GM21360 (cell line): ENCODE data around the gene NTNG2.
"Not testable (repeated sequence)": the region's sequence is repeated elsewhere in the genome, so short reads cannot be mapped to it uniquely, and the experiment has no call there.

Experiments used
- ATAC-seq: cut with Tn5 transposase; IDR thresholded peaks from one replicate; pipeline ENCODE4 v1.9.1; 2021; ENCODE audit warnings: mild to moderate bottlenecking, moderate library complexity; ENCODE audit not compliant: unreplicated experiment

NTNG2 gene

GRCh38 chr9:132247942-132248341 is 86.1 kb downstream of the NTNG2 start:
- ATAC-seq: no peak

DNA sequence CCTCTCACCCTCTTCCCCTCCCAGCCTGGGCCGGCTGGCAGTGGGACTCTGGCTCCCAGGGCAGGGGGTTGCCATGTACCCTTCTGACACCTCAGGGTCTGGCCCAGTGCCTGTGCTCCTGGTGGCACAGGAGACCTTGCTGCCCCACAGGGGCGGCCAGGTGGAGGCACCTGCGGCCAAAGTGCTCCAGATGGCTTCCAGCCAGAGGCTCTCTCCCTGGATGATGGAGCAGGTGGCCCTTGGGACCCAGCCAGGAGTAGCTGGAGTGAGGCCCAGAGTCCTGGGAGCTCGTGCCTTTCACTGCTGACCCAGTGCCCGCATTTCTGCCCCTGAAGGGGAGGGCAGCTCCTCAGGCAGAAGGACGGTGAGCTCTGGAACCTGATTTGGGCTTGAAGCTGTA is 87.3 kb downstream of the NTNG2 start:
- ATAC-seq: no peak

DNA sequence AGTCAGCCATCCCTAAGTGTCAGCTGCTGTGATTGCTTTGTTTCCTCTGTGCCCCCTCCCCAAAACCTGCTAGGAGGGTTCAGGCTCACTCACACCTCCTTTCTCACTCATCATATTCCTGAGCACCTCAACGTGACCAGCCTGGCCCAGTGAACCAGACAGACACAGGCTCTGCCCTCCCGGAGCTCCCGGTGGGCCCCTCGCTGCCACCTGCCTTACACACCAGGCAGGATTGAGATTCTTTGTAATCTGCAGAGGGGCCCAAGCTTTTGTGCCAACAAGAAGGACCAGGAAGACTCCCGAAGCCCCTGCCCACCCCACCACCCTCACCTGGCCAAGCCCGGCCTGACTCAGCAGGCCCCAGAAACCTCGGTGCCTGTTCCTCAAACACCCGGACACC is 87.8 kb downstream of the NTNG2 start:
- ATAC-seq: no peak

DNA sequence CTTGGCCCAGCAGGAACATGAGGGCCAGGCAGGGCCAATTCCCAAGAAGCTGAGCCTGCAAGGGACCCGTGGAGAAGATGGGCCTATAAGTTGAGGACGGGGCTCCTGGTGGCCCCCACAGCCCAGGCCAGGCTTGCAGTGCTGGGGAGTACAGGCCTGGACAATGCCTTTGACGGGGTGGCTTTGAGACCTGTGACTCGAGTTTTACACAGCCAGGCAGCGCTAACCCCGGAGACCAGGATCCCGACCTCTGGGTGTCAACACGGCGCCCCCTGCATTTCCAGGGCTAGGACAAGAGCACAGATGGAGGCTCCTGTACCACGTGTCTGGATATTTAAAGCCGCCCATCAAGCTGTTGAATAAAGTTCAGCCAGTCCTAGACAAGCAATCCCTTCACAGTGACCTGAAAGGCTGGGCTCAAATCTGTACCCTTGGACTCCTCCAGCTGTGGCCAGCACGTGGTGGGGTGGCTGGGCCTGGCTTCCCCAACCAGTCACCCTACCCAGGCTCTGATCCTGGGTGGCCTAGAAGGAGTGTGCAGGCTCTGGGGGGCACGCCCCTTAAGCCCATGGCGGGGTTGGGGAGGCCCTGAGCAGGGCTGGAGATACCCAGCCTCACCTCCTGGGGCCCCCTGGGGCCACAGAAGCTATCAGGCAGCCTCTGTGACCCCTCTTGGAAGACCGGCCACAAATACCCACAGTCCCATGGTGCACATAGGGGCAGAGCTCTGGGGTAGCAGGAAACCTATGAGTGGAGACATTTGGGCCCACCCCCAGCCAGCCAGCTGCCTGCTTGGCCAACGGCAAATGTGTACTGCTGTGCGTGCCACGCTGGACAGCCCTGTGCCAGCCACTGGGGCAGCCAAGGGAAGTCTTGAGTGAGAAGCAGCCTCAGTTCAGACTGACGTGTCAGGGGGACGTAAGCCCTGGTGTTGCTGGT is 88.7 kb downstream of the NTNG2 start:
- no peak for ATAC-seq

- no peak for ATAC-seq
Observed at GRCh38 chr9:132260846-132261245, 99.0 kb downstream of the NTNG2 start.

- ATAC-seq: no peak
Observed at GRCh38 chr9:132266017-132266416, 104.2 kb downstream of the NTNG2 start.

- ATAC-seq: no peak
Observed at GRCh38 chr9:132267660-132268059, 105.8 kb downstream of the NTNG2 start.

- no peak for ATAC-seq
Observed at GRCh38 chr9:132268725-132269352, 107.0 kb downstream of the NTNG2 start.

DNA sequence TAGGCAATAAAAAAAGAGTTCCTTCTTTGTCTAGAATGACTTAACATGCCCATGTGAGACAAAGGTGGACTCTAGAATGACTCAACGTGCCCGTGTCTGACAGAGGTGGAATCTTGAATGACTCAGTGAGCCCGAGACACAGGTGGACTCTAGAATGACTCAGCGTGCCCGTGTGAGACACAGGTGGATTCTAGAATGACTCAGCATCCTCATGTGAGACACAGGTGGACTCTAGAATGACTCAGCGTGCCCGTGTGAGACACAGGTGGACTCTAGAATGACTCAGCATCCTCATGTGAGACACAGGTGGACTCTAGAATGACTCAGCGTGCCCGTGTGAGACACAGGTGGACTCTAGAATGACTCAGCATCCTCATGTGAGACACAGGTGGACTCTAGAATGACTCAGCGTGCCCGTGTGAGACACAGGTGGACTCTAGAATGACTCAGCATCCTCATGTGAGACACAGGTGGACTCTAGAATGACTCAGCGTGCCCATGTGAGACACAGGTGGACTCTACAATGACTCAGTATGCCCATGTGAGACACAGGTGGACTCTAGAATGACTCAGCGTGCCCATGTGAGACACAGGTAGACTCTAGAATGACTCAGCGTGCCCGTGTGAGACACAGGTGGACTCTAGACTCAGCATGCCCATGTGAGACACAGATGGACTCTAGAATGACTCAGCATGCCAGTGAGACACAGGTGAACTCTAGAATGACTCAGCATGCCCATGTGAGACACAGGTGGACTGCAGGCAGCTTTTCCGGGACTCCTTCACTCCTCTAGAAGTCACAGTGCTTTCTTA is 108.1 kb downstream of the NTNG2 start:
- not testable (repeated sequence) for ATAC-seq

DNA sequence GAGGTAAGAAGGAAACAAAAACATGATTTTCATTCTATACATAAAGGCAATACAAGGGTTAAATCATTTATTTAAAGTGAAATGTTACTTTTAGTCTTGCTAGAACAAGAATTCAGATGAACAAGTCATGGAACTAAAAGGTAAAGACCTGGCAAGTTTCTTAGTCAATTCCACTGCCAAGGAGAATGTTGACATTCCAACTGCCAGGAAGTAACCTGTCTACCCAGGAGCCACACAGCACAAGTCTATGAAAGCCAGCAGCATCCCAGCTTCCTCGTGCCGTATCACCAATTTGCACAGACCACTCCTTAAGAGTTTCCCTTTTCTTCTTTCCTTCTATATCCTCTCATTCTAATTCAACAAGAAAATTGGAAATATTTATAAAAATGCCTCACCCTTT is 113.0 kb downstream of the NTNG2 start:
- no peak for ATAC-seq

DNA sequence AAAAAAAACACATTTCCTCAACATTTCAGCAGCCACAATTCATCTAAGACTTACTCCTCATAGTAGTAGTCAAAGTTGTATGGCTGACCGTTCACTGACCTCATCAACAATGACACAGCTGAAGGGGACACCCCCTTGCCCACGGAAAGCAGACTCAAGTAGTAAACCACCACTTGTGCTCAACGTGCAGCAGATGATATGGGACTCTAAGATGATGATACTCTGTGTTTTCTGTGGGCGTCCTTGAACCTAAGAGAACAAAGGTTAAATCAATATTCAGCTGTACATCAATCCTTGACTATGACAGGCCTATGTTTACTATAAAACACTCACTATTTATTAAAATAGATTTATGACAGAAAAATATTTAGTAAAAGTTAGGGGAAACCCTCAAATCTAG is 121.3 kb downstream of the NTNG2 start:
- ATAC-seq: no peak

DNA sequence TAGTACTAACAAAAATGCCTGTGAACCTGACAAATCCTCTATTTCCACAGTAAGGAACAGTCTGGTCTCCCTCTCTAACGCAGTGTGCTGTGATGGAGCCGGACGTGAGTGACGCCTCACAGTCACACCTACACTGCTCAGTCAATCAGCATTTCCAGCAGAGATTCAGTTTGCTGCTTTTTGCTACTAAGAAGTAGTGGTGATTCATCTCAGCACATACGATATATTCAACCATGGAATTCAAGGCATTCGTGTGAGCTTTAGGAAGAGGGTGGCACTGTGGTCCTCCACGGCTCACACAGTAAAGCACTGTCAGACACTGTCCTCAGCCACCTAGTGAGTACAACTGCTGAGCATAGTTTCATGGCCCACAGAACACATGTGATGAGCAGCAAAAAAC is 122.0 kb downstream of the NTNG2 start:
- no peak for ATAC-seq

GRCh38 chr9:132287256-132287760 is 125.5 kb downstream of the NTNG2 start:
- no peak for ATAC-seq

GRCh38 chr9:132288361-132288760 is 126.5 kb downstream of the NTNG2 start:
- ATAC-seq: no peak

DNA sequence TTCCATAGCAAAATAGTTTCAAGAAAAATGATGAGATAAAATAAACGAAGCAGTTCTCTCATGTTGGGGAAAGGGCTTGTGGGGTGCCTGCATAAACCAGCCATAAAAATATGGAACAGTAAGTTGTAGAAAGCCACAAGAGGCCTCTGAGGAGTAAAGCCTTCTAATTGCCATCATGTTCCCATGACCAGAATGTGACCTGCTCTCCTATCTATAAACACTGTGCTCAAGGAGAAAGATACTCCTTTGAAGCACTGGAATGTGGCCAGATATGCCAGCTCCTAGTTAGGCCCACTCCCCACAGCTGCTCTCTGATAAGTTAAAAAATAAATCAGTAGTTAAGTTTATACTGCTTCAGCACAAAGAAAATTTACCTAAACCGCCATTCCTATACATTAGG is 127.1 kb downstream of the NTNG2 start:
- no peak for ATAC-seq

GRCh38 chr9:132293145-132293721 is 131.4 kb downstream of the NTNG2 start:
- no peak for ATAC-seq
